H9 (cell line): ENCODE results near the gene TIAM2. TPM values are rescaled to one million over a fixed set of nuclear protein-coding genes. Genes with fewer than 3 reads are reported as not detected.

Source experiments
- DNase-seq: peaks from one replicate; pipeline ENCODE4 v3.0.0-alpha.2; 2017
- H2AFZ ChIP-seq: one replicate; pipeline ENCODE4 v1.6.1; 2013; ENCODE audit warnings: mild to moderate bottlenecking, low read length, control low read depth, moderate library complexity
- H2AK5ac ChIP-seq: 2 replicates; pipeline ENCODE4 v1.6.1; 2013; ENCODE audit warnings: low read length, control low read depth, mixed read lengths; ENCODE audit not compliant: insufficient read length
- H2BK120ac ChIP-seq: one replicate; pipeline ENCODE4 v1.6.1; 2013; ENCODE audit warnings: low read depth, mild to moderate bottlenecking, low read length, control low read depth, inconsistent platforms; ENCODE audit not compliant: poor library complexity, severe bottlenecking
- H2BK12ac ChIP-seq: 2 replicates; pipeline ENCODE4 v1.6.1; 2013; ENCODE audit warnings: low read length, control low read depth, mixed read lengths, low read depth; ENCODE audit not compliant: insufficient read length
- H2BK15ac ChIP-seq: 2 replicates; pipeline ENCODE4 v1.6.1; 2013; ENCODE audit warnings: low read depth, low read length, control low read depth
- H2BK20ac ChIP-seq: one replicate; pipeline ENCODE4 v1.6.1; 2013; ENCODE audit warnings: low read depth, mild to moderate bottlenecking, low read length, control low read depth, inconsistent platforms; ENCODE audit not compliant: poor library complexity, severe bottlenecking
- H2BK5ac ChIP-seq: 2 replicates; pipeline ENCODE4 v1.6.1; 2013; ENCODE audit warnings: low read length, control low read depth, mixed read lengths; ENCODE audit not compliant: insufficient read length
- H3K14ac ChIP-seq: 2 replicates; pipeline ENCODE4 v1.6.1; 2013; ENCODE audit warnings: low read length, control low read depth; ENCODE audit not compliant: insufficient read depth
- H3K18ac ChIP-seq: 2 replicates; pipeline ENCODE4 v1.6.1; 2013; ENCODE audit warnings: low read depth, mild to moderate bottlenecking, mixed read lengths, low read length, control low read depth; ENCODE audit not compliant: insufficient read length
- H3K23ac ChIP-seq: 2 replicates; pipeline ENCODE4 v1.6.1; 2013; ENCODE audit warnings: low read length, control low read depth, mixed read lengths, low read depth; ENCODE audit not compliant: insufficient read length
- H3K23me2 ChIP-seq: 2 replicates; pipeline ENCODE4 v1.6.1; 2013; ENCODE audit warnings: low read depth, mild to moderate bottlenecking, mixed read lengths, low read length, control low read depth; ENCODE audit not compliant: insufficient read length, poor library complexity, severe bottlenecking
- H3K27ac ChIP-seq: 2 replicates; pipeline ENCODE4 v1.5.1; 2013; ENCODE audit warnings: low read length, control low read depth, mixed read lengths, low read depth; ENCODE audit not compliant: insufficient read length
- H3K27me3 ChIP-seq: 2 replicates; pipeline ENCODE4 v1.6.1; 2013; ENCODE audit warnings: low read length, control low read depth, inconsistent platforms; ENCODE audit not compliant: insufficient read depth
- H3K4ac ChIP-seq: 2 replicates; pipeline ENCODE4 v1.6.1; 2013; ENCODE audit warnings: low read depth, mild to moderate bottlenecking, control low read depth, inconsistent platforms, low read length, moderate library complexity
- H3K4me1 ChIP-seq: 2 replicates; pipeline ENCODE4 v1.6.1; 2013; ENCODE audit warnings: low read length, control low read depth, inconsistent platforms; ENCODE audit not compliant: insufficient read depth
- H3K4me2 ChIP-seq: 2 replicates; pipeline ENCODE4 v1.6.1; 2013; ENCODE audit warnings: low read length, control low read depth, mixed read lengths; ENCODE audit not compliant: insufficient read length, insufficient read depth
- H3K56ac ChIP-seq: 2 replicates; pipeline ENCODE4 v1.6.1; 2013; ENCODE audit warnings: low read depth, mild to moderate bottlenecking, mixed read lengths, low read length, control low read depth; ENCODE audit not compliant: insufficient read length
- H3K79me1 ChIP-seq: 2 replicates; pipeline ENCODE4 v1.6.1; 2013; ENCODE audit warnings: low read depth, mild to moderate bottlenecking, moderate library complexity, low read length, control low read depth, inconsistent platforms; ENCODE audit not compliant: insufficient read depth, poor library complexity, severe bottlenecking
- H3K79me2 ChIP-seq: 2 replicates; pipeline ENCODE4 v1.6.1; 2013; ENCODE audit warnings: low read length, control low read depth, inconsistent platforms; ENCODE audit not compliant: insufficient read depth
- H3K9ac ChIP-seq: 2 replicates; pipeline ENCODE4 v1.6.1; 2013; ENCODE audit warnings: low read length, control low read depth, mixed read lengths; ENCODE audit not compliant: insufficient read length; ENCODE audit errors: extremely low read depth
- H3K9me3 ChIP-seq: one replicate; pipeline ENCODE4 v1.6.1; 2013; ENCODE audit warnings: low read depth, low read length, inconsistent platforms; ENCODE audit not compliant: control insufficient read depth
- H3T11ph ChIP-seq: one replicate; pipeline ENCODE4 v1.6.1; 2013; ENCODE audit warnings: mild to moderate bottlenecking, low read length, control low read depth, inconsistent platforms
- H4K20me1 ChIP-seq: one replicate; pipeline ENCODE4 v1.6.1; 2013; ENCODE audit not compliant: control insufficient read depth, insufficient read length, insufficient read depth
- H4K5ac ChIP-seq: 2 replicates; pipeline ENCODE4 v1.6.1; 2013; ENCODE audit warnings: low read depth, mild to moderate bottlenecking, mixed read lengths, low read length, control low read depth; ENCODE audit not compliant: insufficient read length
- H4K8ac ChIP-seq: replicated peaks from 2 replicates; pipeline ENCODE4 v1.6.1; 2013; ENCODE audit warnings: low read length, control low read depth, mixed read lengths, low read depth; ENCODE audit not compliant: insufficient read length
- H4K91ac ChIP-seq: 2 replicates; pipeline ENCODE4 v1.6.1; 2013; ENCODE audit warnings: low read depth, mild to moderate bottlenecking, moderate library complexity, mixed read lengths, low read length, control low read depth; ENCODE audit not compliant: insufficient read length
- H3K27ac Mint-ChIP-seq, 3 experiments: 2 replicates in 2 of 3; 3 replicates in 1 of 3; pipeline ENCODE4 v1.8.0; 2020 to 2021; ENCODE audit warnings: mixed read lengths in 3 of 3, mild to moderate bottlenecking in 1 of 3, moderate library complexity in 1 of 3
- H3K27me3 Mint-ChIP-seq: 2 replicates; pipeline ENCODE4 v1.8.0; 2021; ENCODE audit warnings: low read depth, mild to moderate bottlenecking, moderate library complexity, mixed read lengths
- H3K36me3 Mint-ChIP-seq, 3 experiments: 2 replicates in 2 of 3; 3 replicates in 1 of 3; pipeline ENCODE4 v1.8.0; 2020 to 2021; ENCODE audit warnings: low read depth in 3 of 3, mixed read lengths in 3 of 3; ENCODE audit not compliant: insufficient read depth in 1 of 3
- H3K4me1 Mint-ChIP-seq, 2 experiments: 2 replicates each; pipeline ENCODE4 v1.8.0; 2020; ENCODE audit warnings: mixed read lengths in 2 of 2
- H3K4me3 Mint-ChIP-seq, 2 experiments: 2 replicates in 1 of 2; 3 replicates in 1 of 2; pipeline ENCODE4 v1.8.0; 2020 to 2021; ENCODE audit warnings: mild to moderate bottlenecking in 2 of 2, mixed read lengths in 2 of 2, moderate library complexity in 1 of 2
- H3K9me3 Mint-ChIP-seq, 2 experiments: 2 replicates in 1 of 2; 3 replicates in 1 of 2; pipeline ENCODE4 v1.8.0; 2020; ENCODE audit warnings: mild to moderate bottlenecking in 2 of 2, mixed read lengths in 2 of 2, moderate library complexity in 1 of 2
- CTCF ChIP-seq: fragments of 200-600 bp; sonication (generic); conservative IDR thresholded peaks from 3 replicates; pipeline ENCODE4 v1.8.0; 2021; ENCODE audit warnings: antibody characterized with exemption, mild to moderate bottlenecking
- WGBS: extraction: QIAGEN DNeasy Blood & Tissue Kit; methylation state at CpG from one replicate; pipeline ENCODE4 v1.1.7; 2013; ENCODE audit warnings: missing lambda C conversion rate, low lambda C conversion rate, mixed read lengths; ENCODE audit not compliant: insufficient read length; ENCODE audit errors: extremely low coverage; 5-methylcytosine and 5-hydroxymethylcytosine counted together
- total RNA-seq: library from RNA; stranded (reverse); gene quantifications from 2 replicates; pipeline ENCODE4 v1.2.1, GENCODE V29; 2021

Gene TIAM2
- total RNA-seq, 1 experiment from 2014 or later = 6.3 TPM

- Histone ChIP-seq H4K91ac (no peak overlapping the region), H3K79me1 (no peaks in the 10 kb centered on the region), H3K27ac (no peak overlapping the region), H3K4me2 (no peak overlapping the region), H3K18ac (no peak overlapping the region), H3K14ac (no peak overlapping the region), H3K23ac (no peak overlapping the region), H3K56ac (no peak overlapping the region), H2BK12ac (no peak overlapping the region), H3T11ph (no peak overlapping the region), H2AFZ (no peak overlapping the region), H2AK5ac (no peak overlapping the region), H4K8ac (no peak overlapping the region), H4K20me1 (no peaks in the 10 kb centered on the region), H3K9me3 (no peaks in the 10 kb centered on the region), H2BK15ac (no peak overlapping the region), H2BK120ac (no peak overlapping the region), H2BK20ac (no peak overlapping the region), H3K9ac (no peak overlapping the region), H3K4me1 (peaks cover 6% of the 10 kb centered on the region; the same call in 1 of the 2 replicates), H3K23me2 (no peaks in the 10 kb centered on the region), H4K5ac (no peak overlapping the region), H3K27me3 (no peaks in the 10 kb centered on the region), H3K4ac (no peak overlapping the region), H3K79me2 (no peaks in the 10 kb centered on the region), H2BK5ac (no peak overlapping the region)
- no peak overlapping the region for H3K4me3 Mint-ChIP-seq
- DNase-seq = no peak
- peaks cover 0 to 3% of the 10 kb centered on the region in 2 experiments; a peak in 2 of 5 replicates for H3K9me3 Mint-ChIP-seq
- peaks cover 34 to 45% of the 10 kb centered on the region in 2 experiments for H3K4me1 Mint-ChIP-seq
- no peak for TF ChIP-seq CTCF
- no peaks in the 10 kb centered on the region; the same call in 1 of the 2 replicates for H3K27me3 Mint-ChIP-seq
- no peak overlapping the region for H3K27ac Mint-ChIP-seq
- no CpG with 5 or more reads among the region's 6 CpGs for WGBS
- H3K36me3 Mint-ChIP-seq = peaks cover 1% of the 10 kb centered on the region in 3 experiments; a peak in 6 of 7 replicates
Observed at GRCh38 chr6:155010940-155011339, 15.8 kb downstream of the TIAM2 start.
